NB4 (cell line): ENCODE results near the gene SYVN1.
A peak's percentile ranks its signal among the peaks of the same experiment; 100 is the strongest.
"Not testable (repeated sequence)": the region's sequence is repeated elsewhere in the genome, so short reads cannot be mapped to it uniquely, and the experiment has no call there.

Source experiments
- DNase-seq: peaks from one replicate; pipeline ENCODE4 v3.0.0; 2010; ENCODE audit warnings: low read depth
- H3K4me3 ChIP-seq: one replicate; pipeline ENCODE4 v1.5.1; 2011; ENCODE audit warnings: mild to moderate bottlenecking, low read depth, low read length, moderate library complexity
- CTCF ChIP-seq: IDR thresholded peaks from one replicate; pipeline ENCODE4 v1.5.1; 2012; ENCODE audit warnings: low read depth, low read length
- MAX ChIP-seq: IDR thresholded peaks from 2 replicates; pipeline ENCODE4 v1.6.1; 2011; ENCODE audit warnings: low read depth, low read length
- MYC ChIP-seq: IDR thresholded peaks from 2 replicates; pipeline ENCODE4 v1.6.1; 2011; ENCODE audit warnings: low read depth, low read length
- POLR2A ChIP-seq: IDR thresholded peaks from 2 replicates; pipeline ENCODE4 v1.6.1; 2011; ENCODE audit warnings: mild to moderate bottlenecking; ENCODE audit not compliant: insufficient read length; ENCODE audit errors: extremely low read depth

The SYVN1 gene

GRCh38 chr11:65121447-65121864, 12.9 kb downstream of the SYVN1 start:
- DNase-seq, result peak; percentile 51
- H3K4me3 ChIP-seq, result peak overlapping the region; percentile 88
- TF ChIP-seq POLR2A (no peak), CTCF (no peak), MYC (no peak), MAX (no peak)

GRCh38 chr11:65120831-65121230, 13.5 kb downstream of the SYVN1 start:
- no peak for DNase-seq
- TF ChIP-seq MYC (no peak), POLR2A (no peak), CTCF (no peak)
- H3K4me3 ChIP-seq, result peak overlapping the region; percentile 88

GRCh38 chr11:65119670-65119995, 14.7 kb downstream of the SYVN1 start:
- no peak for TF ChIP-seq POLR2A
- TF ChIP-seq MAX, result no peak
- TF ChIP-seq CTCF, result no peak
- no peak for TF ChIP-seq MYC
- DNase-seq, result no peak
- no peak overlapping the region for H3K4me3 ChIP-seq

GRCh38 chr11:65118891-65119669, 15.2 kb downstream of the SYVN1 start:
- DNase-seq, H3K4me3 ChIP-seq: not testable (repeated sequence)

- no peak for TF ChIP-seq MYC
- TF ChIP-seq POLR2A, result no peak
- no peak for TF ChIP-seq CTCF
- no peak for TF ChIP-seq MAX
- no peak for DNase-seq
- H3K4me3 ChIP-seq, result no peak overlapping the region
These were observed 16.1 kb downstream of the SYVN1 start for GRCh38 chr11:65118097-65118837.

- peak; percentile 99 for DNase-seq
- H3K4me3 ChIP-seq, result peak within 1 kb of the TSS; percentile 87
- peak; percentile 66 for TF ChIP-seq MAX
- TF ChIP-seq POLR2A, result peak; percentile 70
- peak; percentile 89 for TF ChIP-seq CTCF
- peak; percentile 54; the same call in 1 of the 2 replicates for TF ChIP-seq MYC
These were observed 16.9 kb downstream of the SYVN1 start, which contains the start of gene ZNHIT2 for GRCh38 chr11:65117206-65118096. ZNHIT2 (minus strand) TSS chr11:65117701; CDS start chr11:65117653, 48 bp downstream.
